Measurements from ENCODE around the gene BANF2.

- no peak for TF ChIP-seq CTCF (IDR thresholded peaks at IDR 0.05)
- no peak for TF ChIP-seq POLR2AphosphoS5 (IDR thresholded peaks at IDR 0.05)
- no peak for TF ChIP-seq POLR2A (IDR thresholded peaks at IDR 0.05)
Observed at GRCh38 chr20:17723301-17723691, 23.5 kb downstream of the BANF2 start.
